BJ (cell line): ENCODE measurements around the gene KIR3DL2. TPM values are rescaled to one million over a fixed set of nuclear protein-coding genes. Genes with fewer than 3 reads are reported as not detected.
"Not testable (repeated sequence)": the region's sequence is repeated elsewhere in the genome, so short reads cannot be mapped to it uniquely, and the experiment has no call there.

Experiments used
- CTCF ChIA-PET: fragments of 350-600 bp; formaldehyde crosslinking; extraction: SDS; loops from one replicate; lab custom pipeline; 2021; ENCODE audit warnings: antibody characterized with exemption, inconsistent platforms; lab: Yijun Ruan, JAX
- POLR2A ChIA-PET: fragments of 300-600 bp; sonication (Branson Sonifier 250); formaldehyde crosslinking; extraction: SDS; loops from one replicate; lab custom pipeline; 2021; ENCODE audit warnings: antibody characterized with exemption; lab: Charles Lee
- DNase-seq: peaks from one replicate; pipeline ENCODE4 v3.0.0-alpha.2; 2011; ENCODE audit warnings: low read depth
- H3K27me3 ChIP-seq: 2 replicates; pipeline ENCODE4 v1.6.0; 2011; ENCODE audit warnings: low read length; ENCODE audit not compliant: control insufficient read depth, insufficient read depth
- H3K36me3 ChIP-seq: 2 replicates; pipeline ENCODE4 v1.5.1; 2011; ENCODE audit warnings: low read length; ENCODE audit not compliant: control insufficient read depth, insufficient read depth
- H3K4me3 ChIP-seq: 2 replicates; pipeline ENCODE4 v1.5.1; 2011; ENCODE audit warnings: low read depth, mild to moderate bottlenecking, control low read depth, low read length
- polyA minus RNA-seq: library from RNA; depleted of rRNA, polyadenylated mRNA; stranded (reverse); fragments of >200 nt; gene quantifications from 2 replicates; pipeline ENCODE4 v1.2.3, GENCODE V29; 2011; rRNA and poly(A)+ RNA removed
- polyA plus RNA-seq: library from polyadenylated mRNA; depleted of rRNA; stranded (reverse); fragments of >200 nt; gene quantifications from 2 replicates; pipeline ENCODE4 v1.2.3, GENCODE V29; 2011; rRNA removed
- TF ChIP-seq, protein P1 (sequence below): IDR thresholded peaks from 2 replicates; pipeline ENCODE4 v1.5.1; 2011; ENCODE audit warnings: low read depth, mild to moderate bottlenecking, control low read depth, inconsistent platforms, low read length, moderate library complexity; ENCODE audit not compliant: insufficient read depth

Gene KIR3DL2
- polyA plus RNA-seq: not detected in 2 replicates
- not detected in 2 replicates for polyA minus RNA-seq

DNA sequence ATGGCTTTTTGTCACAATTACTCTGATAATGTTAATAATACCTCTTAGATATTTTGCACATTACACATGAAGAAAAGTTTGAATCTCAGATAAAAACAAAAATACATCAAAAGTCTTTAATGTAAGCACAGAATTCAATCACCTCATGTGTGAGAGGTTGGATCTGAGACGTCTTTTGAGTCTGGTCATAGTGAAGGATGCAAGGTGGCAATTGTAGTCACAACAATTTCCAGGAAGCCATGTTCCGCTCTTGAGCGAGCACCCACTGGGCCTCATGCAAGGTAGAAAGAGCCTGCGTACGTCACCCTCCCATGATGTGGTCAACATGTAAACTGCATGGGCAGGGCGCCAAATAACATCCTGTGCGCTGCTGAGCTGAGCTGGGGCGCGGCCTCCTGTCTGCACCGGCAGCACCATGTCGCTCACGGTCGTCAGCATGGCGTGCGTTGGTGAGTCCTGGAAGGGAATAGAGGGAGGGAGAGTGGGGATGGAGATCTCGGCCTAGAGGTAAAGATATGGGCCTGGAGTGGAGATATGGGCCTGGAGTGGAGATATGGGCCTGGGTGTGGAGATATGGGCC, at the start of gene KIR3DL2:
KIR3DL2 (plus strand) TSS at position 383 of the 580 bp plus-strand sequence; CDS start at position 416, 33 bp downstream.
- POLR2A ChIA-PET, H3K36me3 ChIP-seq, H3K4me3 ChIP-seq, H3K27me3 ChIP-seq, CTCF ChIA-PET, DNase-seq: not testable (repeated sequence)

DNA sequence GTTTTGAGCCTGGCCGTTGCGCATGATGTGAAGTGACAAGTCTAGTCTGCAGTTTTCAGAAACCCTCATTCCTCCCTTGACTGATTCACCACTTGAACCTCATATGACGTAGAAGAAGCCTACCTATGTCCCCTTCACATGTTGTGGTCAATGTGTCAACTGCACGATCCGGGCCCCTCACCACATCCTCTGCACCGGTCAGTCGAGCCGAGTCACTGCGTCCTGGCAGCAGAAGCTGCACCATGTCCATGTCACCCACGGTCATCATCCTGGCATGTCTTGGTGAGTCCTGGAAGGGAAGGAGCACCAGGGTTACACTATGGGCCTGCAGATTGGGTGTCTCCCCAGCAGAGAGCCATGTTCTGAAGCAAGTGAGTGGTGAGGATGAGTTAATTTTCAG, 46.8 kb upstream of the KIR3DL2 start, which contains the start of gene KIR2DL4:
KIR2DL4 (plus strand) TSS at position 201 of the 400 bp plus-strand sequence; CDS start at position 243, 42 bp downstream.
- POLR2A ChIA-PET: no interaction called here
- no peak within 1 kb of the TSS for H3K4me3 ChIP-seq
- CTCF ChIA-PET: no interaction called here

DNA sequence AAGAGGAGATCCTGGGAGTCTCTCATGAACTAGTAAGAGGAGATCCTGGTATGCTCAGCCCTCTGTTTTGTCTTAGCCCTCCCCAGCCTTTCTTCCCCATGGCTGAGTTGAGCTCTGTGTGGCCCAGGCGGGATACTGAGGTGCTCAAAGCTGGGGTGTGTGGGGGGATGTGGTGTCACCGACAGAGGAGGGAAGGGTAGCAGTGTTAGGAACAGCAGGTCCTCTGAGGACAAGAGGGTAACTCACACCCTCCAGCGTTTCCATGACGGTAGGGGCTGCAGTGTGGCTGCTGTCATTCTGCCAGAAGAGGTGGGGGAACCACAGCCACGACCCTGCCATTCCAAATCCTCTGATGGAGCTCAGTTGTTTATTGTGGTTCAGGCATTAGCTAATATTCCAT, 46.1 kb upstream of the KIR3DL2 start:
- no peak overlapping the region for H3K4me3 ChIP-seq
- DNase-seq: no peak
- TF ChIP-seq, protein P1, sequence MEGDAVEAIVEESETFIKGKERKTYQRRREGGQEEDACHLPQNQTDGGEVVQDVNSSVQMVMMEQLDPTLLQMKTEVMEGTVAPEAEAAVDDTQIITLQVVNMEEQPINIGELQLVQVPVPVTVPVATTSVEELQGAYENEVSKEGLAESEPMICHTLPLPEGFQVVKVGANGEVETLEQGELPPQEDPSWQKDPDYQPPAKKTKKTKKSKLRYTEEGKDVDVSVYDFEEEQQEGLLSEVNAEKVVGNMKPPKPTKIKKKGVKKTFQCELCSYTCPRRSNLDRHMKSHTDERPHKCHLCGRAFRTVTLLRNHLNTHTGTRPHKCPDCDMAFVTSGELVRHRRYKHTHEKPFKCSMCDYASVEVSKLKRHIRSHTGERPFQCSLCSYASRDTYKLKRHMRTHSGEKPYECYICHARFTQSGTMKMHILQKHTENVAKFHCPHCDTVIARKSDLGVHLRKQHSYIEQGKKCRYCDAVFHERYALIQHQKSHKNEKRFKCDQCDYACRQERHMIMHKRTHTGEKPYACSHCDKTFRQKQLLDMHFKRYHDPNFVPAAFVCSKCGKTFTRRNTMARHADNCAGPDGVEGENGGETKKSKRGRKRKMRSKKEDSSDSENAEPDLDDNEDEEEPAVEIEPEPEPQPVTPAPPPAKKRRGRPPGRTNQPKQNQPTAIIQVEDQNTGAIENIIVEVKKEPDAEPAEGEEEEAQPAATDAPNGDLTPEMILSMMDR: no peak
- no peaks in the 10 kb centered on the region for H3K27me3 ChIP-seq
- no peaks in the 10 kb centered on the region for H3K36me3 ChIP-seq
- POLR2A ChIA-PET: no interaction called here
- CTCF ChIA-PET: no interaction called here

More for the DNA sequence above, 46.8 kb upstream of the KIR3DL2 start, which contains the start of gene KIR2DL4:
- TF ChIP-seq, protein P1: no peak
- Histone ChIP-seq H3K36me3 (no peaks in the 10 kb centered on the region), H3K27me3 (no peaks in the 10 kb centered on the region)
- no peak for DNase-seq

DNA sequence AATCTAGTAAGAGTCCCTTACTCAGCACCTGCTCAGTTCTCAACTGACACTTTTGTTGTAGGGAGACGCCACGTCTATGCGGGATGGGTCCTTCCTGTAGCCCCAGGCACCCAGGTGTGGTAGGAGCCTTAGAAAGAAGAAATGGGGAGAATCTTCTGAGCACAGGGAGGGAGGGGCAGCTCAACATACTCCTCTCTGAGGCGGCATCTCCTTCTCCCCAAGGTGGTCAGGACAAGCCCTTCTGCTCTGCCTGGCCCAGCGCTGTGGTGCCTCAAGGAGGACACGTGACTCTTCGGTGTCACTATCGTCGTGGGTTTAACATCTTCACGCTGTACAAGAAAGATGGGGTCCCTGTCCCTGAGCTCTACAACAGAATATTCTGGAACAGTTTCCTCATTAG, 45.7 kb upstream of the KIR3DL2 start:
- CTCF ChIA-PET: no interaction called here

DNA sequence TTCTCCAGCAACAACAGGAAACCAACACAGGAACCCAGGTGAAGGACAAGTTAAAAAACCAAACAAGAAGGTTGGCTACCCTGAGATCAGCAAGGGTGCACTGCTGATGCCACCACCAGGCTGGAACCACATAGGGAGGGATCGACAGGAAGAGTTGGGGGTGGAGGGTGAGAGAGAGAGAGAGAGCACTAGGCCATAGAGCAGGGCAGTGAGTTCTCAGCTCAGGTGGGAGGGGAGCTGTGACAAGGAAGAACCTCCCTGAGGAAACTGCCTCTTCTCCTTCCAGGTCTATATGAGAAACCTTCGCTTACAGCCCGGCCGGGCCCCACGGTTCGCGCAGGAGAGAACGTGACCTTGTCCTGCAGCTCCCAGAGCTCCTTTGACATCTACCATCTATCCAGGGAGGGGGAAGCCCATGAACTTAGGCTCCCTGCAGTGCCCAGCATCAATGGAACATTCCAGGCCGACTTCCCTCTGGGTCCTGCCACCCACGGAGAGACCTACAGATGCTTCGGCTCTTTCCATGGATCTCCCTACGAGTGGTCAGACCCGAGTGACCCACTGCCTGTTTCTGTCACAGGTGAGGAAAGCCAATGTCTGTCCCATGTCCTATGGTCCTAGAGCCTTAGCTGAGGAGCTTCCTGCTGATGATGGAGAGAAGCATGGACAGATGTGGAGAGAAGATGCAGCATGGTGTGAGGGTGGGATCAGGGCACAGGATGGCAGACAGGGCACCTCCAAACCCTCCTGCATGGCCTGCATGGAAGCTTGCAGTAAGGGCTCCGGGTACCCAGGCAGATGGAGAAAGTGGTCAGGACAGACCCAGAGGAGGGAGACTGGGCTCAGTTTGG, 44.4 kb upstream of the KIR3DL2 start:
- no peaks in the 10 kb centered on the region for H3K27me3 ChIP-seq
- CTCF ChIA-PET: no interaction called here
- H3K4me3 ChIP-seq: no peak overlapping the region
- H3K36me3 ChIP-seq: no peaks in the 10 kb centered on the region
- DNase-seq: no peak
- POLR2A ChIA-PET: no interaction called here
- TF ChIP-seq, protein P1: no peak

More for the DNA sequence above, 45.7 kb upstream of the KIR3DL2 start:
- POLR2A ChIA-PET: no interaction called here
- H3K27me3 ChIP-seq: no peaks in the 10 kb centered on the region
- no peak for DNase-seq
- TF ChIP-seq, protein P1: no peak
- no peaks in the 10 kb centered on the region for H3K36me3 ChIP-seq
- H3K4me3 ChIP-seq: no peak overlapping the region
